Heart left ventricle (tissue), 13 donors: Measurements from ENCODE around the gene LIPC.

Experiments
- CTCF ChIP-seq, 12 donors: fragments of 200-600 bp; sonication (generic) in 4 of 12; IDR thresholded peaks; one replicate each; pipeline versions ENCODE4 v1.5.0 to v1.8.0; 2018 to 2022; ENCODE audit warnings: antibody characterized with exemption in 12 of 12, mild to moderate bottlenecking in 5 of 12
- POLR2A ChIP-seq, 2 donors: fragments of 450-650 bp; IDR thresholded peaks; one replicate each; pipeline ENCODE4 v1.6.1; 2017; ENCODE audit warnings: antibody characterized with exemption in 2 of 2, mild to moderate bottlenecking in 2 of 2, moderate library complexity in 2 of 2
- donor health status: ischemic (EF 13 %, LVEDD 7.1; RV severe dilation, severe dysfunction).
- donor health status: DM: no; HTN: yes; CAD: no.
- donor health status: DM: no; HTN: no; CAD: no.
- donor health status: ischemic (EF 25% LVEDD 6.9; RV normal size, moderate dysfunction).
- donor health status: ischemic (EF 25% LVEDD 5.7; RV mildly dilated, moderate dysfunction).
- donor health status: ischemic (EF 35%, LVEDD 5.7; RV mildly dilated, moderate dysfunction).
- donor health status: nonischemic (EF 11% LVEDD 7.7; RV severe dilation, severe dysfunction).
- donor health status: DM: yes; HTN: yes; CAD: no.
- donor health status: PGD.
- donor health status: ischemic (EF 29% LVEDD 5.4; RV normal size, mild dysfunction).
- donor health status: nonischemic (EF 23%, LVEDD 6.1; RV moderate dilation, normal function).

GRCh38 chr15:58476525-58477162 is 44.9 kb downstream of the LIPC start:
- TF ChIP-seq CTCF (IDR thresholded peaks at IDR 0.05) (no peak), POLR2A (IDR thresholded peaks at IDR 0.05) (no peak)
